DMS114 treated with DMSO at 0.1 percent for 48 hours (cell line): ENCODE results near the gene WDR90.
"Not testable (repeated sequence)": the region's sequence is repeated elsewhere in the genome, so short reads cannot be mapped to it uniquely, and the experiment has no call there.

ENCODE experiments used
- DNase-seq: peaks from one replicate; lab custom pipeline; 2025; ENCODE audit not compliant: unreplicated experiment; lab: John Stamatoyannopoulos, UW

The WDR90 gene

GRCh38 chr16:704552-705380, 55.6 kb downstream of the WDR90 start:
- no peak for DNase-seq

- DNase-seq, result no peak
Observed at GRCh38 chr16:705431-706188, 56.4 kb downstream of the WDR90 start, which contains the start of gene FBXL16. FBXL16 (minus strand) TSS chr16:705801; CDS start chr16:697405, 8,396 bp downstream.

GRCh38 chr16:706189-707061, 57.3 kb downstream of the WDR90 start:
- DNase-seq, result no peak

- no peak for DNase-seq
Observed at GRCh38 chr16:707062-707538, 57.9 kb downstream of the WDR90 start.

- DNase-seq, result no peak
Observed at GRCh38 chr16:708019-708418, 58.9 kb downstream of the WDR90 start.

- DNase-seq, result no peak
Observed at GRCh38 chr16:708959-709358, 59.8 kb downstream of the WDR90 start.

GRCh38 chr16:709566-710499, 60.7 kb downstream of the WDR90 start:
- no peak for DNase-seq

- DNase-seq, result no peak
Observed at GRCh38 chr16:710500-711075, 61.4 kb downstream of the WDR90 start.

- no peak for DNase-seq
Observed at GRCh38 chr16:711084-711483, 61.9 kb downstream of the WDR90 start.

GRCh38 chr16:711548-712320, 62.6 kb downstream of the WDR90 start:
- peak; percentile 29 for DNase-seq

GRCh38 chr16:712740-713250, 63.6 kb downstream of the WDR90 start:
- DNase-seq, result not testable (repeated sequence)

GRCh38 chr16:714079-714478, 64.9 kb downstream of the WDR90 start:
- DNase-seq, result no peak

- DNase-seq, result peak; percentile 68
Observed at GRCh38 chr16:714558-715476, 65.7 kb downstream of the WDR90 start, which contains the start of gene METRN. METRN (plus strand) TSS chr16:715118; CDS start chr16:715290, 172 bp downstream.

- no peak for DNase-seq
Observed at GRCh38 chr16:715477-716199, 66.5 kb downstream of the WDR90 start.

- no peak for DNase-seq
Observed at GRCh38 chr16:716200-716568, 67.0 kb downstream of the WDR90 start.

GRCh38 chr16:716768-717325, 67.7 kb downstream of the WDR90 start:
- DNase-seq, result no peak
